DOHH2 (cell line): ENCODE measurements around the gene PEMT.

Source experiments
- CTCF ChIP-seq: fragments of 200-600 bp; sonication (generic); IDR thresholded peaks from one replicate; pipeline ENCODE4 v1.5.1; 2014; ENCODE audit warnings: antibody characterized with exemption, mild to moderate bottlenecking, low read depth, low read length; ENCODE audit not compliant: poor library complexity, severe bottlenecking
- EZH2phosphoT487 ChIP-seq: fragments of 200-600 bp; sonication (generic); IDR thresholded peaks from 2 replicates; pipeline ENCODE4 v1.6.1; 2017; ENCODE audit warnings: borderline replicate concordance, mild to moderate bottlenecking, antibody characterized with exemption, low read length, moderate library complexity, mixed read lengths

GRCh38 chr17:17548044-17548443 lies 43.5 kb downstream of the PEMT start:
- no peak for TF ChIP-seq CTCF
- no peak for TF ChIP-seq EZH2phosphoT487
